GM21529 (cell line): Measurements from ENCODE around the gene ZC3H12A.
A peak's percentile ranks its signal among the peaks of the same experiment; 100 is the strongest.
"Not testable (repeated sequence)": the region's sequence is repeated elsewhere in the genome, so short reads cannot be mapped to it uniquely, and the experiment has no call there.

Experiments
- ATAC-seq: cut with Tn5 transposase; IDR thresholded peaks from one replicate; pipeline ENCODE4 v1.9.1; 2021; ENCODE audit not compliant: unreplicated experiment

Gene ZC3H12A

GRCh38 chr1:37498872-37499617, 24.7 kb downstream of the ZC3H12A start:
- no peak for ATAC-seq

- no peak for ATAC-seq
Observed at GRCh38 chr1:37501661-37502060, 27.3 kb downstream of the ZC3H12A start.

GRCh38 chr1:37502104-37502503, 27.7 kb downstream of the ZC3H12A start:
- no peak for ATAC-seq

- not testable (repeated sequence) for ATAC-seq
Observed at GRCh38 chr1:37502791-37503190, 28.4 kb downstream of the ZC3H12A start.

- no peak for ATAC-seq
Observed at GRCh38 chr1:37506740-37507139, 32.4 kb downstream of the ZC3H12A start.

GRCh38 chr1:37509181-37509580, 34.8 kb downstream of the ZC3H12A start:
- ATAC-seq, result no peak

- peak; percentile 30 for ATAC-seq
Observed at GRCh38 chr1:37513795-37514349, 39.5 kb downstream of the ZC3H12A start.

GRCh38 chr1:37514350-37515184, 40.2 kb downstream of the ZC3H12A start, which contains the start of gene MEAF6:
MEAF6 (minus strand) TSS chr1:37514766; CDS start chr1:37514746, 20 bp downstream.
- ATAC-seq, result peak; percentile 88

GRCh38 chr1:37515185-37516034, 41.0 kb downstream of the ZC3H12A start:
- ATAC-seq, result no peak

GRCh38 chr1:37517569-37517968, 43.2 kb downstream of the ZC3H12A start:
- no peak for ATAC-seq

GRCh38 chr1:37518241-37518640, 43.9 kb downstream of the ZC3H12A start:
- ATAC-seq, result not testable (repeated sequence)

GRCh38 chr1:37518929-37519328, 44.5 kb downstream of the ZC3H12A start:
- not testable (repeated sequence) for ATAC-seq

GRCh38 chr1:37519613-37520012, 45.2 kb downstream of the ZC3H12A start:
- no peak for ATAC-seq

GRCh38 chr1:37529888-37530287, 55.5 kb downstream of the ZC3H12A start:
- not testable (repeated sequence) for ATAC-seq

- not testable (repeated sequence) for ATAC-seq
Observed at GRCh38 chr1:37532418-37533156, 58.2 kb downstream of the ZC3H12A start.

GRCh38 chr1:37533317-37534093, 59.1 kb downstream of the ZC3H12A start:
- no peak for ATAC-seq
